ENCODE data around the gene LMLN.

- no peak for TF ChIP-seq CTCF (optimal IDR thresholded peaks at IDR 0.05 in 1 of 3, IDR thresholded peaks at IDR 0.05 in 1 of 3, conservative IDR thresholded peaks at IDR 0.05 in 1 of 3; ENCODE audit: extremely low read depth in 1 of 3, insufficient read depth in 2 of 3, low read length in 3 of 3)
- no peak for TF ChIP-seq EZH2 (IDR thresholded peaks at IDR 0.05; ENCODE audit: low read length)
These were observed 101.4 kb downstream of the LMLN start for GRCh38 chr3:198061119-198062067.

Measured in keratinocyte (primary cell).